ENCODE results near the gene KCNQ1.

KCNQ1 gene

GRCh38 chr11:2848497-2848896 lies 403.7 kb downstream of the KCNQ1 start:
- no peak for TF ChIP-seq CTCF (IDR thresholded peaks at IDR 0.05; ENCODE audit: insufficient read depth, low read depth, low read length, missing control alignments)
- no peak for DNase-seq (ENCODE audit: low read depth)
- H3K4me3 ChIP-seq (ENCODE audit: low read depth, low read length), result no peak overlapping the region

- no peak overlapping the region for H3K4me3 ChIP-seq (ENCODE audit: low read depth, low read length)
- TF ChIP-seq CTCF (IDR thresholded peaks at IDR 0.05; ENCODE audit: insufficient read depth, low read depth, low read length, missing control alignments), result no peak
- no peak for DNase-seq (ENCODE audit: low read depth)
Measured at GRCh38 chr11:2849994-2850770, 405.4 kb downstream of the KCNQ1 start.

GRCh38 chr11:2853401-2853800 lies 408.6 kb downstream of the KCNQ1 start:
- DNase-seq (ENCODE audit: low read depth), result no peak
- TF ChIP-seq CTCF (IDR thresholded peaks at IDR 0.05; ENCODE audit: insufficient read depth, low read depth, low read length, missing control alignments), result no peak
- no peak overlapping the region for H3K4me3 ChIP-seq (ENCODE audit: low read depth, low read length)

- no peak for TF ChIP-seq CTCF (IDR thresholded peaks at IDR 0.05; ENCODE audit: insufficient read depth, low read depth, low read length, missing control alignments)
- no peak for DNase-seq (ENCODE audit: low read depth)
- no peak overlapping the region for H3K4me3 ChIP-seq (ENCODE audit: low read depth, low read length)
Measured at GRCh38 chr11:2853997-2854560, 409.3 kb downstream of the KCNQ1 start.

- TF ChIP-seq CTCF (IDR thresholded peaks at IDR 0.05; ENCODE audit: insufficient read depth, low read depth, low read length, missing control alignments), result no peak
- no peak for DNase-seq (ENCODE audit: low read depth)
- H3K4me3 ChIP-seq (ENCODE audit: low read depth, low read length), result no peak overlapping the region
Measured at GRCh38 chr11:2855162-2855561, 410.4 kb downstream of the KCNQ1 start.

- H3K4me3 ChIP-seq (ENCODE audit: low read depth, low read length), result no peak overlapping the region
- no peak for DNase-seq (ENCODE audit: low read depth)
- TF ChIP-seq CTCF (IDR thresholded peaks at IDR 0.05; ENCODE audit: insufficient read depth, low read depth, low read length, missing control alignments), result no peak
Measured at GRCh38 chr11:2857276-2857675, 412.5 kb downstream of the KCNQ1 start.
